ENCODE measurements around the gene SLC38A4.

SLC38A4 gene

DNA sequence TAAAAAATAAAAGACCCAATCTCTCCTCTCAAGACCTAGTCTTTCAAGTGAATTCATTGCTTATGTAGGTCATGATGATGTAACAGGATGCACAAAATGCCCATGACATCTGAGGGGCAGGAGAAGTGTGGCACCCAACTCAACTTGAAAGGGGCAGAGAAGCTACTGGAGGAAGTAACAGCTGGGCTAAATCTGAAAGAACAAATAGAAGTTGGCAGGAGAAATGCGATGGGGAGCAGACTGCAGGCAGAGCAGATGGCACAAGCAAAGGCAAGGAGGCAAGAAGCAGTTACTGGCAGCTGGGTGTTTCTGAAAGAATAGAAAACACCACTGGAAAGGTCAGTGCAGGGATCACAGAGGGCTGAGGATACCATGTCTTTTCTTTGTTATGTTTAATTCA is 14.6 kb downstream of the SLC38A4 start:
- DNase-seq, result no peak

DNA sequence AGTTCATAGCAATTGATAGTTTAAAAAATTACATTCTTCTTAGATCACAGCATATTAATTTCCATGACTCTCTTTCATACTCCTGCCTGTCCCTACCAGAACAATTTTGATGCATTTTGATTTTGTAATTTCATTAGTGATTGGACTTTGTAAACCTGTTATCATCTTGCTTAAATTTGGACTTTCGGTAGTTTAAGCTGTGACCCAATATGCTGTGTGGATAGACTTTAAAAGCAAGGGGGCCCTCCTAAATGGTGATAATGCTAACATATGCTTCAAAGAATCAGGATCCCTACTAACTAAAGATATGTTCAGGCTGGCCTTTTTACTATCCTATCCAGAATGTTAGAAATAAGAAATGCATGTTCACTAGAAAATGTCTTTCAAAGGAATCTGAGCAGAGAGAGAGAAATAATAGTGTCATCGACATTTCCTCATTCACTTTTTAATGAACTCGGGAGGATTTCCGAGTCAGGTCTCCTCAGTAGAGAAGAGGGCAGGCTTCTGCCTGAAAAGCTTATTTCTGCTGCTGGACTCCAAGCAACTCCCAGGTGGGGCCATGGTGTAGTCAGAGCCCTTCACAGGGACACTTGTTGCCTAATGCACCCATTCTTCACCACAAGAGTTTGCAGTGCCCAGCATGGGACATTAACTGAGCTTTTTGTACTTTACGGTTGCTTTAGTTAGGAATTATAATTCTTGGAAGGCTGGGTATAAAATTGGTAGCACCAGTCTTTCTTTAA is 16.7 kb downstream of the SLC38A4 start:
- DNase-seq, result no peak

DNA sequence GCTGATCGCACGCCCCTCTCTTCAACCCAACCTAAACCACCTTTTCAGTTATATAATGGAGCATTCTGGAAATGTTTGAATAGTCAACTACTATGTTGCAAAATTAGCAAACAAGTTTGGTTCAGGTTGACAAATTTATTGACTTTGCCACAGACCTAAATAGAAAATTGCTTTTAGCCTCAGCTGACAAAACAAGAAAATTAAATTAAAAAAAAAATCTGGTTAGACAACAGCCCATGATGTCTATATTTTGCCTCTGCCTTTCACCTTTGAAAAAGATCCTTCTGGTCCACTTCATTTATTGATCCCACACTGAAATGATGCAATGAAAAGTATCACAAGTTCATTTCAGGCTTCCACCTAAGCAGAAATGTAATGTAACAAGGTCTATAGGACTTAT is 17.5 kb downstream of the SLC38A4 start:
- no peak for DNase-seq

DNA sequence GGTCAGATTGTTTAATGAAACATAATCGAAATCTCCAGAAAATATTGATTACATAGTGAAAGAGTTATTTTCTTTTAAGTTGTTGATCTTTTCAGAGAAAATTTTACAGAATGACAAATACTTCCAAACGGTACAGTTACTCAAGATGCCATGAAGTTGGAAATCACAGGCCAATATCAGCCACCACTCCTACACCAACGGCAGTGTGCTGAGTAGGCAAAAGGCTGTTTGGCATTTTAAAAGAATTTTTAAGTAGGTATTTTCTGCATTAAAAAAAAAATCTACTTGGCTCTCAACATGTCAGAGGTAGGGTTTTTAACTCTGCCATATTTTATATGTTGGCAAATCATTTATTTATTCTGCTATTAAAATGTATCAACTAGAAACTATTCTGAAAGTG is 21.7 kb downstream of the SLC38A4 start:
- no peak for DNase-seq

DNA sequence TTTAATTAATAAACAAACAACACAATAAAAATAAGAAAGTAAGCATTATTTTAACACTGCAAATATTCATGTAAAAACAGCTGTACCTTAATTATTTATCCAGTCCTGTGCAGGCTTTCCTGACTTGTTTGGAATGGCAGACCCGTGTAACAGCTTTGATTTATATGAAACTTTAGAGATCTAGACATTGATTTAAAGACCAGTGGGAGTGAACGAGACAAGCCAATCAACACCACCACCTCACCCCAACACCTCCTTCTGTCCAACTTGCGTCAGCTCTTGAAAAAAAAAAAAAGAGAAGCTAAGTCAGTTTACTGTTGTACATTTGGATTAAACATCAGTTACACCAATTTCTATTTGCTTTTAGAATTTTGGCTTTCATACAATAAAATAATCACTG is 22.3 kb downstream of the SLC38A4 start:
- DNase-seq, result no peak

DNA sequence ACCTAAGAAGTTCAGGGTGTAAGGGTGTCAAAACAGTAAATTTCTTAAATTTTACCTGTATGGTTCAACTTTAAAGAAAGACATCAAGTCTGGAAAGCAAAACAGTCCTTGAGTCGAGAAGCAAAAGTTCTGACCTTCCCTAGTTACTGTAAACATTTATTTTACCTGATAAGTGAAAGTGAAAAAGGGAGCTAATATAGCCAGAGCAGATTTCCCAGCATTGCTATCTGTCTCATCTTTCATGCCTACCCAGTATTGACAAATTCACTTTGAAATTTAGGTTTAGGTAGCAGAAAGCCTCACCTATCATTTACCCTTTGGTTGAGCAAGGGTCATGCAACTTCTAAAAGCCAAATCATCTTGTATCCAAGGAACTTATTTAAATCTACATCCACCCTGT is 24.5 kb downstream of the SLC38A4 start:
- DNase-seq, result no peak

DNA sequence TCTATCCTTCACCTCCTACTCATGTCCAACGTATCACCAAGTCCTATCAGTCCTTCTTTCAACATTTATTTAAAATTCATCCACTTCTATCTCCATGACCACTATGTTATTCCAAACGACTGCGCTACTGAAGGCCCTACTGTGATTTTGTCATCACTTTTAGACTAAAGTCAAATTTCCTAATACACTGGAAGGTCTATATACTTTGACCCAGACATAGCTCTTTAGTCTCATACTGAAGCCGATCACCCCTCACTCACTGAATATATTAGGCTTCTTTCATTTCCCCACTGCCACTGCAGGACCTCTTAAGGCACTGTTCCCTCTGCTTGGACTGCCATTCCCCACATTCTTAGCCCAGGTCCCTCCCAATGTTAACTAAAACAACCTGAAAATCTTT is 25.6 kb downstream of the SLC38A4 start:
- DNase-seq, result no peak

DNA sequence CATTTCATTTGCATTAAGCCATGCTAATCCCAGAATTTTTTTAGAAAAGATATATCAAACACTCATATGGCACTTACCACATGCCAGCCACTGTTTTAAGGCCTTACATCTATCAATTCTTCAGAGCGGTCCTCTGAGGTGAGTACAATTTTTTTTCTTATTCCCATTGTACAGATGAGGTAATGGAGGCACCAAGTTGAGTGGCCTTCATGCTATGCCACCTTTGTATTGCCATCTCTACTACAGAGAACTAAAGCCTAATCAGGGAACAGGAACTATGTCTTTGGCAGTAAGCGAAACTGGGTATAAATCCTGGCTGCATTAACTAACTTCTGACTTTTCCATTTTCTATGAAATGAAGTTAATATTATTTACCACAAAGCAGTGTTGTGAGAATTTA is 27.1 kb downstream of the SLC38A4 start:
- no peak for DNase-seq

DNA sequence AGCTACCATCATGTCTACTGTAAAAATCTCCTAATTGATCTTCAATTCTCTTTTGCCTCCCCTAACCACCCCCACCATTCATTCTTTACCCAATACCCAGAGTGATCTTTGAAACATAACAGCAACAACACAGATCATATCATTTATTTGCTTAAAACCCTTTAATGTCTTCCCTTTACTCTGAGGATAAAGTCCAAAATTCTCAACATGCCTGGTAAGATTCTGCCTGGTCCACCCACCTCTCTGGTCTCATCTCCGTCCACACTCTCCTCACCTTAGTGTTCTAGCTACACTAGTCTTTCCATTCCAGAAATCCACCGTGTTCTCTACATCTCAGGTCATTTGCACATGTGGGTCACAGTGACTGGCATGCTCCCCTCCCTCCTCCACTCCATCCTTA is 27.7 kb downstream of the SLC38A4 start:
- DNase-seq, result no peak

DNA sequence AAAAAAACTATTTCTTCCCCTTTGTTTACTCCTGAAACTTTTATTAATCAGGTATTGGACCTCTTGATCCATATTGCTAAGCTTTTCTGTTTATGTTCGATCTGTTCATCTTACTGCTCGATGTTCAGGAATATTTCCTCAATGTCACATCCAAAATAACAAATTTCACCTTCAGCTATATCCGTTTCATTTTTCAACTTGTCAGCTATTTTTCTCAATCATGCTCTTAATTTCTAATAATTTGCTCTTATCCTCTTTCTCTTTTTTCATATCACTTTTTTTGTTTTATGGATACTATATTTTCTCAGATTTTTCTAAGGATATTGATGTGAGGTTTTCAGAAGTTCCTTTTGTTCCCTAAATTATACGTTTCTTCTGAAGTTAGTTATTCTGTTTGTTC is 29.8 kb downstream of the SLC38A4 start:
- DNase-seq, result no peak

DNA sequence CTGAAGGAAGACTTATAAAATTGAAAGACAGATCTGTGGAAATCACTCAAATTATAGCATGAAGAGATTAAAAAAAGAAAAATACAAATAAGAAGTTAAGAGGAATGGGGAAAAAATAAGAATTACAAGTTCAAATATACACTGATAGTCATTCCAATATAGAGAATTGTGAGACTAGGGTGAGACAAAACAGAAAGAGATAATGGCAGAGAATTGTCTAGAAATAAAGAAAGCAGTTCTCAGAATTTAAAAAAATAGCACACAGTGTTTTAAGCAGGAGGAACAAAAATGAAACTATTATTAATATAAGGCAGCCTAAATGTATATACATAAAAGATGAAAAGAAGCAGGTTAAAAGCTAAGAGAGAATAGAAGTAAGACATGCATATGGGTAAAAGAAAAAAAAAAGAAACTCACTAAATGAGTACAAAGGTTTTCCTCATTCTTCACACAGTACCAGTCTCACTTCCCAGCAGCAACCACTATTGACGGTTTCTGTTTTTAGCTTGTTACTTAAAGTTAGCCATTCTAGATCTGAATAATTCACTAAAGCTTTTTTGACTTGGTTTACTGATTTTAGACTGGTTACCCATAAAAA is 31.1 kb downstream of the SLC38A4 start:
- DNase-seq, result no peak

DNA sequence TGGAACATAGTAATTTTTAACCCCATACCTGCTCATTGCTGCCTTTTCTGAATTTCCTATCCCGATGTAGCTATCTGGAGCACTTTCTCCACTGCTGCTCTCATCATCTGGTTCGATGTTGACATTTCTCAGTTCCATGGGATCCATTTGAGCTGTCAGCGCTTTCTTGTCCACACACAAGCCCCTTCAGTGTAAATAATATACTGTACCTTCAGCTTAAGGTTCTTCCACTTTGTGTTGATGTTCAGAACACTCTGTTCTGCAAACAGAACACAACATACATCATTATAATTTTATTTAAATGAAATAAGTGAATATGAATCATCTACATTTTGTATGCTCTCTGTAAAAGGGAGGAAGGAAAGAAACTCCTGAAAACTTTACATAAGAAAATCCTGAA is 32.9 kb downstream of the SLC38A4 start:
- no peak for DNase-seq

DNA sequence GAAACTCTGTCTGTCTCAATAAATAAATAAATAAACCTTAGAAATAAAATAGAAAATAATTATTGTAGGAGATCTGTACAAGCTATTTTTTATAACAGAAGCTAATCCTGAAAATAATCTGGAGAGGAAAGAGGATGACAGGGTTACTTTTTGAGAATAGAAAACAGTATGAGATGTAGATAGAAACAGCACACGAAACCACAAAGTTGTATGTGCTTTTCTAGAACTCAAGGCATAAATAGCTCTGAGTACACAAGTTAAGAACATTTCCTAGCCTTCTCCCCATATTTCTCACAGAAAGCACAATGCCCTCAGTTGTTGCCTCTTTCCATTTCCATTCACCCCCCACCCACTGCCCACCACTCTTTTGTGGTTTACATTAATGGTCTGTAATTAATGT is 35.7 kb downstream of the SLC38A4 start:
- no peak for DNase-seq

DNA sequence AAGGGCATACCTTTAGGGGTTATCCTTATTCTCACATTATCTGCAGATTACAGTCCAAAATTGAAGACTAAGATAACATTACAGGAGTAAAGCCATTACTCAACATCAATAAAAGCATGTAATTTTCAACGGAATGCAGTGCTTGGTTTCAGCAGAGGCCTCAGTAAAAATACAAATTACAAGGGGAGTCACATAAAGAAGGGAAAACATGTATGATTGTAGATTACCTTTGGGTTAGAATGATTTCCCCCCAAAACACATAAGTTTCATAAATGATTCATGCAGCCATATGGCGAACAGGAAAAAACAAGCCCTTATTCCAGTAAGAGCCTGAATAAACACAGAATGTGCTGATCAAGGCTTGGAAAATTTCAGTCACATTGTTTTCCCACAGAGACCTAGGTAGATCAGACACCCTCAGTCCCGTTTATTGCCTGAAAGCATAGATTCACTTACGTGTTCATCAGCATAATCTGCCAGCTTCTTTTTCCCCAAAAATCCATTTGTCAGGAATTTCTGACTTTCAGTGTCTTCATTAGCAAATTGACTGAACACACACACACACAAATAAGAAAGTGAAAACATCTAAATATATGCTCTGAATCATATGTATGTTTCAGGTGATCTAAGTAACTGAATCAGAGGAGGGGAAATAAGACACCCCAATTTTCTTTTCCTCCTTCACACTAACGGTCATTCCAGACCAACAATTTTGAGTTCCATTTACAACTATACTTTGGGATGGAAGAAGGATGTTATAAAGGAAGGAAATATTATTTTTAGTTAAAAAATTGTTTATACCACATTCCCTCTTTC is 37.5 kb downstream of the SLC38A4 start:
- DNase-seq, result no peak

DNA sequence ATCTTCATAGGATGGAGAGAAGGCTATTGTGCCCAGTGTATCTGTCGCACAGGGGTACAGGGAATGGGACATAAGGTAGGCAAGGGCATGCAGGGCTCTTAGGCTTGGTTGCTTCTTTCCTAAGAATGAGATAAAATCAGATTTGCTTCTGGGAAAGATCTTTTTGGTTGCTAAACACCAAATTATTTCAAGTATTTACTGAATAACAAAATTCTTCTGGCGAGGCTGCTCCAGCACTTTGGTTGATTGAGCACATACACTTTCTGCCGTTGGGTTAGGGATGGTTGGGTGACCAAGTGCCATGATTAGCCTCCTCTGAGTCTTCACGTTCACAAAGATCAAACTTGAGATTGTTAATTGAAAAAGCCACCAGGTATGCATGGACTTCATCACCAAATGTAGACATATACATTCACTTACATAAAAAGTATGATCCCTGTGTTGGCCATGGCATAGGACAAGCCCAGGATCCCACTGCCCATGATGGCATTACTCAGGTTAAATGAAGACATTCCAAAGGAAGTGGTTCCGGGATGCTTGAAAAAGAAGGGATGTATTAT is 38.2 kb downstream of the SLC38A4 start:
- no peak for DNase-seq

DNA sequence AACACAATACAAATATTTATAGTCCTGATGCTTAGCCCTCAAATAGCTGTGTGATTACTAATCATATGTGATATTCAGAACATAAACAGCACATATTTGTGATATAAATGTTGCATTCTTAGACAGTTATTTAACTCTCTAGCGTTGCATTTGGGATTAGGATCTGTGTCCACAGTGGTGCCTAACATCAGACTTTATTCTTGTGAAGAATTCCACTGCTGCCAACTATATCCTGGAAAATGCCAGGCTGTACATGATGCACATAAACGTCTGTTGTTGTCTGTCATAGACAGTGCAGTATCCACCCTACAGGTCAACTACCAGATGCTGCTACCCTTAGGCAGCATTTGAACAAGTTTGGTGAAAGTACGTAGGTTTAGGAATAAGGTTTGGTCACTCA is 39.0 kb downstream of the SLC38A4 start:
- no peak for DNase-seq

DNA sequence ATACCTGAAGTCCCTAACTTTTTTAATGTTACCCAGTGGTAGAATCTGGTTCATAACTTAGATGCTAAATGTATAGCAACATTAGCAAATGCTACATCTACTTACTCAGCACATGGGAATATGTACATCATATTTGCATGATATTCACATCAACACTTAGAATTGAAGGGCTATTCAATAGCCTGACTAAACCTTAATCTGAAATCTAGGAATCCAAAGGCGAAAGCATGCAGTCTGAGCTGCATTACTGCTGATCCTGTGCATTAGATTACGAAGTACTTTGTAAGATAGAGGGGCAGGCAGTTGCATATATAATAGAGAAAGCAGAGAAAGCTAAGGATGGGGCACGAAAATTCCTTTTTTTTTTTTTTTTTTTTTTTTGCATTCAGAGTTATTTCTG is 40.4 kb downstream of the SLC38A4 start:
- no peak for DNase-seq

DNA sequence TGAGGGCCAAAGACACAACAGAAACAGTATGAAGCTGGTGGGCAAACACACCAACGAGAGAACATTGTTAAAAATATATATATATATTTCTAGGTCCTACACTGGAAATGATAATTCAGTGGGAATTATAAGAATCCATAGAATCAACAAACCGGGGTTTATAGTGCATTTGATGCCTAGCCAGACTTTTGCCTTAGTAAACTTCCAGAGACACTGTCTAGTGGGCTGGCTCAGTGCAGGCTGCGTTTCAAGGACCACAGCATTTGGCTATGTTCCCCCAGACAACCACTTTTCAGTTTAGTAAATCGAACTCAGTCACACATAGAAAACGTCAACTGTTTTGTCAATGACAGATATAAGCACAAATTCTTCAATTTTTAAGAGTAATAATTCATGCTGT is 41.9 kb downstream of the SLC38A4 start:
- DNase-seq, result no peak

DNA sequence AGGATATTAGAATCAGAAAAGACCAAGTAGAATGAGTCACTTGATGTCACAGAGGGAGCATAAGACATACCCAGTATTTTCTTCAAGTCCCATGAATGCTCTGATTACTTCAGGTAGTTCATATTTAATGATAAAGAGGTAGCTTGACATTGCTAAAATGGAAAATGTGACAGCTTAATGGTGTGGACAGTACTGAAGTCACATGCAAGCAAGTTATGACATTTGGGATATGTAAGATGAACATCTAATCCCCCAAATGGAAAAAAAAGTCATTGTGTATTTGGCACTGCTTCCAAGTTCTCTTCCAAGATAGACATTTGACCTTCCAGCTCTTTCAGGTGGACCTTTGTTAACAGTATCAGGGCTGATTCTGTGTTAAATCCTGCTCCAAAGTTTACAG is 45.9 kb downstream of the SLC38A4 start:
- DNase-seq, result no peak

DNA sequence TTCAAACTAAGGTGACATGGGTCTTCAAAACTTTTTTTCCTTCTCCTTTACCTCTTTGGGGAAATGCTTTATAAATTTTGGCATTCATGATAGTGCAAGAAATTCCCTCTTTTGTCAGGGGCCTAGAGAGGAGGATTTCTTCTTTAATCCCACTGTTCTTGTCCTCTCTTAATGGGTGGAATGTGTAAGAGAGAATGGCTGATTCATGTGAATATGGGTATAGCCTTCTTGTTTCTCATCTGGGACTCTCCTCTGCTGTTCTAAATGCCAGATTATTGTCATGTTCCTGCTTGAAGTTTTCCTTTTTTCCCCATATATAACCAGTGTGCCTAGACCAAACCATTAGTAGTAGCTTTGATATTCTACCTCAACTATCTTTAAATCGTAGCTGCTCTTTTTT is 46.7 kb downstream of the SLC38A4 start:
- DNase-seq, result no peak

DNA sequence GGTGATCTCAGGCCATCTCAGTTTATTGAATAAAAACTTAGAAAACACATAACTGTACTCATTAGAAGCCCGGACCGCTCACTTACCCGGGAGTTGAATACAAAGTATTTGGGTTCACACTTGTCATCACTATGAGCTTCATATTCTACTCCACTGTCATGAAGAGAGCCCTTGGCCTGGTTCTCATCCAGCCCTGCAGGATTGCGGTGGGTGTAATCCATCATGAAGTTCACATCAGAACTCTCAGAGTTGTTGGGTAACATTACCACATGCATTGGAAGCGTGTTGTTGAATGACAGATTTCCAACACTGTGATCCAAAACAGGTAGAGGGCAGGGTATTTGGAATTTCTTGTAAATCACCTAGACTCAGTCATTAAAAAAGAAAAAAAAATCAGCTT is 47.4 kb downstream of the SLC38A4 start:
- no peak for DNase-seq

DNA sequence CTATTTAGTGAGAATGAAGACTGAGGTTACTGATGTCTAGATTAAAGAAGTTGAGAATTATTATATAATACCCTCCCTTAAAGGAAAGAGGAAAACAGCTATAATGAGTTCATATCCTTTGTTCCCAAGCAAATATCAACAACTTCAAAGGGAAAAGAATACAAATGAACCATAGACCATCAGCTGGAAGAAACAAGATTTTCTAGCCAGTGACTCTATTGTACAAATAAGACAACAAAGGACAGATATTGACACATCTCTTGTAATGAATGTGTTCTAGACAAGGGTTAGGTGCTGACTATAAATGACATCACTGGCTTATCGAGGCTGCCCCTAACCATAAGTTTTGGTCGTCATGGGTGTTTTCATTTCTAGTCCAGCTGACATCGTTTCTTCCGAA is 48.2 kb downstream of the SLC38A4 start:
- DNase-seq, result no peak

DNA sequence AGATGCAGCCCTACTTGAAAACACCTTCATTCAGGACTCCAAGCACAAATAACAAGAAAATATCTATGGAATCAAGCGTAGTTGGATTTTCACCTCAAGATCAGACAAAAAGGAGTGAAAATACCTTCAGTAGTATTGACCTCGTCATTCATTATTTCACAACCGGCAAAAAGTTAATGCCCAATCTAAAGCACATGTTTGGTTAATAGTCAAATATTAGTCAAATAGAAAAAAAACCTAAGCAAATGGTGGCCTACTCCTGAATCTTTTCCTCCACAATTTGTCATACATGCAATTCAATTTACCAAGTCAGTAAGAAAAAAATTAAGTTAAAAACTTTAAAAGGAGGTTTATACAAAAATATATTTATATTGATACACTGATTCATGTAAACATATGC is 50.0 kb downstream of the SLC38A4 start:
- DNase-seq, result no peak

DNA sequence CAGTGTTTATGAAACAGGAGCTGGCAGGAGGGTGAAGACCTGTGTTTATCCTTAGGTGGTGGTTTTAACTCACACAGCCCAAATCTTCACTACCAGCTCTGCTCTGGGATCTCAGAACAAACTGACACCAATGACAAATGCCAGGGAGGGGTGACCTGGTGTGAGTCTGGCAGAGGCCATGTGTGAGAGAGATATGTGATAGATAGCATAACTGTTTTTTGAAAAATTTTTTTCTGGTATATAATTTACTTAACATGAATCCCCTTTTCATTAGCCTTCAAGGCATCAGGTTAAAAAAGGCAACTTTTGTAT is 51.5 kb downstream of the SLC38A4 start:
- DNase-seq, result no peak
